WTC11 (cell line): ENCODE measurements around the gene WNT8A. TPM values are rescaled to one million over a fixed set of nuclear protein-coding genes. Genes with fewer than 3 reads are reported as not detected.
A peak's percentile ranks its signal among the peaks of the same experiment; 100 is the strongest.

Experiments
- ATAC-seq: fragments of 200-7000 bp; cut with Tn5 transposase; 2 replicates; pipeline ENCODE4 v1.10.0; 2021; ENCODE audit warnings: mild to moderate bottlenecking, moderate library complexity
- CTCF ChIA-PET: fragments of 300-600 bp; sonication (Branson Sonifier 250); formaldehyde crosslinking; loops from one replicate; lab custom pipeline; 2021; ENCODE audit warnings: antibody characterized with exemption; lab: Charles Lee
- POLR2A ChIA-PET: fragments of 350-600 bp; sonication (Branson Sonifier 250); formaldehyde crosslinking; loops from one replicate; lab custom pipeline; 2021; ENCODE audit warnings: antibody characterized with exemption; lab: Charles Lee
- DNase-seq: peaks from one replicate; pipeline ENCODE4 v3.0.0; 2021; ENCODE audit warnings: low spot score
- H3K27ac Mint-ChIP-seq: 2 replicates; pipeline ENCODE4 v1.8.0; 2021; ENCODE audit warnings: mixed read lengths
- H3K27me3 Mint-ChIP-seq: 2 replicates; pipeline ENCODE4 v1.8.0; 2021; ENCODE audit warnings: low read depth, mild to moderate bottlenecking, moderate library complexity, mixed read lengths
- H3K36me3 Mint-ChIP-seq: 2 replicates; pipeline ENCODE4 v1.8.0; 2021; ENCODE audit warnings: mixed read lengths
- H3K4me1 Mint-ChIP-seq: 2 replicates; pipeline ENCODE4 v1.8.0; 2022; ENCODE audit warnings: mixed read lengths
- H3K4me3 Mint-ChIP-seq: 2 replicates; pipeline ENCODE4 v1.8.0; 2021; ENCODE audit warnings: mild to moderate bottlenecking, moderate library complexity, mixed read lengths
- H3K9me3 Mint-ChIP-seq: 2 replicates; pipeline ENCODE4 v1.8.0; 2021; ENCODE audit warnings: mixed read lengths
- AR ChIP-seq: fragments of 250-450 bp; sonication (Bioruptor Pico); IDR thresholded peaks from 2 replicates; pipeline ENCODE4 v1.9.0; 2021; ENCODE audit warnings: mild to moderate bottlenecking
- ATF6 ChIP-seq: sonication (generic); formaldehyde crosslinking; IDR thresholded peaks from 2 replicates; pipeline ENCODE4 v1.8.1; 2023; ENCODE audit warnings: mild to moderate bottlenecking, missing genetic modification reagents
- E2F1 ChIP-seq: sonication (generic); formaldehyde crosslinking; IDR thresholded peaks from 2 replicates; pipeline ENCODE4 v1.8.0; 2022; ENCODE audit warnings: mild to moderate bottlenecking, missing genetic modification reagents
- ESRRA ChIP-seq: sonication (generic); formaldehyde crosslinking; IDR thresholded peaks from 2 replicates; pipeline ENCODE4 v1.8.1; 2022; ENCODE audit warnings: mild to moderate bottlenecking, missing genetic modification reagents, borderline replicate concordance
- GRHL2 ChIP-seq: fragments of 250-450 bp; sonication (Bioruptor Pico); IDR thresholded peaks from 2 replicates; pipeline ENCODE4 v1.8.0; 2022; ENCODE audit warnings: mild to moderate bottlenecking, moderate library complexity; ENCODE audit not compliant: insufficient replicate concordance, severe bottlenecking
- MAX ChIP-seq: sonication (generic); formaldehyde crosslinking; IDR thresholded peaks from 2 replicates; pipeline ENCODE4 v1.8.0; 2022; ENCODE audit warnings: mild to moderate bottlenecking, missing genetic modification reagents
- MXD4 ChIP-seq: fragments of 250-450 bp; sonication (Bioruptor Pico); IDR thresholded peaks from 2 replicates; pipeline ENCODE4 v1.8.0; 2021; ENCODE audit warnings: mild to moderate bottlenecking, moderate library complexity, borderline replicate concordance
- OVOL2 ChIP-seq: fragments of 250-450 bp; sonication (Bioruptor Pico); IDR thresholded peaks from 2 replicates; pipeline ENCODE4 v1.9.0; 2021; ENCODE audit warnings: mild to moderate bottlenecking, borderline replicate concordance
- PRDM15 ChIP-seq: sonication (generic); formaldehyde crosslinking; IDR thresholded peaks from 2 replicates; pipeline ENCODE4 v1.8.0; 2022; ENCODE audit warnings: missing genetic modification reagents
- TEAD1 ChIP-seq: sonication (generic); formaldehyde crosslinking; IDR thresholded peaks from 2 replicates; pipeline ENCODE4 v1.8.0; 2022; ENCODE audit warnings: mild to moderate bottlenecking, missing genetic modification reagents
- ZBTB21 ChIP-seq: sonication (generic); formaldehyde crosslinking; IDR thresholded peaks from 2 replicates; pipeline ENCODE4 v1.8.1; 2023; ENCODE audit warnings: mild to moderate bottlenecking, missing genetic modification reagents, borderline replicate concordance
- ZNF423 ChIP-seq: fragments of 250-450 bp; sonication (Bioruptor Pico); IDR thresholded peaks from 2 replicates; pipeline ENCODE4 v2.1.2; 2022; ENCODE audit warnings: mild to moderate bottlenecking, moderate library complexity
- total RNA-seq: library from RNA; stranded (reverse); gene quantifications from 3 replicates; pipeline ENCODE4 v1.2.3, GENCODE V29; 2021
- TF ChIP-seq, protein P1 (sequence below): sonication (generic); formaldehyde crosslinking; IDR thresholded peaks from 2 replicates; pipeline ENCODE4 v1.8.0; 2022; ENCODE audit warnings: mild to moderate bottlenecking, missing genetic modification reagents
- TF ChIP-seq, protein P2 (sequence below): sonication (generic); formaldehyde crosslinking; IDR thresholded peaks from 2 replicates; pipeline ENCODE4 v1.8.1; 2023; ENCODE audit warnings: mild to moderate bottlenecking, missing genetic modification reagents
- TF ChIP-seq, protein P3 (sequence below): fragments of 250-450 bp; sonication (Bioruptor Pico); IDR thresholded peaks from 2 replicates; pipeline ENCODE4 v1.8.0; 2021; ENCODE audit warnings: mild to moderate bottlenecking
- TF ChIP-seq, protein P4 (sequence below): sonication (generic); formaldehyde crosslinking; IDR thresholded peaks from 2 replicates; pipeline ENCODE4 v1.8.0; 2023; ENCODE audit warnings: missing genetic modification reagents

WNT8A gene
- total RNA-seq, 1 experiment from 2014 or later, result not detected

- TF ChIP-seq ATF6, result no peak
- TF ChIP-seq ESRRA (CRISPR knock-in tag), result no peak
Measured at GRCh38 chr5:138093036-138093435, 9.2 kb downstream of the WNT8A start (continued).

DNA sequence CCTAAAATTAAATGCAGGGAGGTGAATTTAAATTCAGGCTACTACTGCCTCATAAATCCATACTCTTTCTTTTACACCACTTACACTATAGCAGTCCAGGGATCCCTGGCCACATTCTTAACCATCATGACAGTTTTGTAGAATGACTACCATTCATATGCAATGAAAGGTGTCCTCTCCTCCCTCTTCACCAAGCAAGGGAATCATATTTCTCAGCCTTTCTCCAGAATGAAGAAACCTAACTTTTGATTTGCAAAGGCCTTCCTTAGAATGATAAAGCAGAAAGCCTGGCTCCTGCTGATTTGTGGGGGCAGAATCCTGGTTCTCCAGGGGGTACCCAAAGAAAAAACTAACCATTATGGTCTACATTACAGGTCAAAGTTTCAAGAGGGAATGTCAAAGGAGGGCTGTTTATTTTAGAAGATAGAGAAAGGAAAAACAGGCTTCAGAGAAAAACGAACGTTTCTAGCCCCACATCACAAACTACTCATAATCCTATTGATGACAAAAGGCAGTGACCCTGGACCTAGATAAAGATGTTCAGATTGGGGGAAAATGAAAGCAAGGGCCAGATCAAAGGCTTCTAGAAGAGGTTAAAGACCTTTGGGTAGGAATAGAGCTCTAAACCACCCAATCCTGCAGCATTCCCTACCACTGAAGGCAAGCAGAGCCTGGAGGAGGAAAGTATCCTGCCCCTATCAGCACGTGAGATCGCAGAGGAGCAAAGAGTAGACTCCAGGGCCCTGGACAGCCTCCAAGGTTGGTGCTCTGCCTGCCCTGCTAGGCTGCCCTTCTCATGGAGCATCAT, 11.5 kb downstream of the WNT8A start:
- Mint-ChIP-seq H3K4me3 (peak overlapping the region; percentile 40), H3K36me3 (peaks cover 3% of the 10 kb centered on the region; the same call in 1 of the 2 replicates), H3K4me1 (peaks cover 77% of the 10 kb centered on the region), H3K9me3 (no peaks in the 10 kb centered on the region), H3K27me3 (peaks cover 100% of the 10 kb centered on the region), H3K27ac (peak overlapping the region; percentile 30)
- DNase-seq, result peak; percentile 22
- CTCF ChIA-PET, result interaction anchor here (0.5 to 3.9 kb wide), 5 partner anchors 12 to 59 kb away, joined by 3 to 26 read pairs (median 5); partner anchors contain the start of gene WNT8A
- POLR2A ChIA-PET, result no interaction called here
- peak; percentile 74 for ATAC-seq
- TF ChIP-seq AR (CRISPR knock-in tag) (no peak), PRDM15 (CRISPR knock-in tag) (no peak), ZNF423 (CRISPR knock-in tag) (peak; percentile 15; the same call in 1 of the 2 replicates), OVOL2 (no peak), MAX (CRISPR knock-in tag) (no peak), E2F1 (no peak), TEAD1 (0 out of 2 replicates have a peak, but pooled peaks have one; percentile 41), ZBTB21 (CRISPR knock-in tag) (no peak), GRHL2 (CRISPR knock-in tag) (no peak), MXD4 (CRISPR knock-in tag) (no peak)
- TF ChIP-seq, protein P1, sequence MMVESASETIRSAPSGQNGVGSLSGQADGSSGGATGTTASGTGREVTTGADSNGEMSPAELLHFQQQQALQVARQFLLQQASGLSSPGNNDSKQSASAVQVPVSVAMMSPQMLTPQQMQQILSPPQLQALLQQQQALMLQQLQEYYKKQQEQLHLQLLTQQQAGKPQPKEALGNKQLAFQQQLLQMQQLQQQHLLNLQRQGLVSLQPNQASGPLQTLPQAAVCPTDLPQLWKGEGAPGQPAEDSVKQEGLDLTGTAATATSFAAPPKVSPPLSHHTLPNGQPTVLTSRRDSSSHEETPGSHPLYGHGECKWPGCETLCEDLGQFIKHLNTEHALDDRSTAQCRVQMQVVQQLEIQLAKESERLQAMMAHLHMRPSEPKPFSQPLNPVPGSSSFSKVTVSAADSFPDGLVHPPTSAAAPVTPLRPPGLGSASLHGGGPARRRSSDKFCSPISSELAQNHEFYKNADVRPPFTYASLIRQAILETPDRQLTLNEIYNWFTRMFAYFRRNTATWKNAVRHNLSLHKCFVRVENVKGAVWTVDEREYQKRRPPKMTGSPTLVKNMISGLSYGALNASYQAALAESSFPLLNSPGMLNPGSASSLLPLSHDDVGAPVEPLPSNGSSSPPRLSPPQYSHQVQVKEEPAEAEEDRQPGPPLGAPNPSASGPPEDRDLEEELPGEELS (CRISPR knock-in tag), result peak; percentile 52; the same call in 1 of the 2 replicates
- TF ChIP-seq, protein P2, sequence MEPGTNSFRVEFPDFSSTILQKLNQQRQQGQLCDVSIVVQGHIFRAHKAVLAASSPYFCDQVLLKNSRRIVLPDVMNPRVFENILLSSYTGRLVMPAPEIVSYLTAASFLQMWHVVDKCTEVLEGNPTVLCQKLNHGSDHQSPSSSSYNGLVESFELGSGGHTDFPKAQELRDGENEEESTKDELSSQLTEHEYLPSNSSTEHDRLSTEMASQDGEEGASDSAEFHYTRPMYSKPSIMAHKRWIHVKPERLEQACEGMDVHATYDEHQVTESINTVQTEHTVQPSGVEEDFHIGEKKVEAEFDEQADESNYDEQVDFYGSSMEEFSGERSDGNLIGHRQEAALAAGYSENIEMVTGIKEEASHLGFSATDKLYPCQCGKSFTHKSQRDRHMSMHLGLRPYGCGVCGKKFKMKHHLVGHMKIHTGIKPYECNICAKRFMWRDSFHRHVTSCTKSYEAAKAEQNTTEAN, result no peak
- TF ChIP-seq, protein P3, sequence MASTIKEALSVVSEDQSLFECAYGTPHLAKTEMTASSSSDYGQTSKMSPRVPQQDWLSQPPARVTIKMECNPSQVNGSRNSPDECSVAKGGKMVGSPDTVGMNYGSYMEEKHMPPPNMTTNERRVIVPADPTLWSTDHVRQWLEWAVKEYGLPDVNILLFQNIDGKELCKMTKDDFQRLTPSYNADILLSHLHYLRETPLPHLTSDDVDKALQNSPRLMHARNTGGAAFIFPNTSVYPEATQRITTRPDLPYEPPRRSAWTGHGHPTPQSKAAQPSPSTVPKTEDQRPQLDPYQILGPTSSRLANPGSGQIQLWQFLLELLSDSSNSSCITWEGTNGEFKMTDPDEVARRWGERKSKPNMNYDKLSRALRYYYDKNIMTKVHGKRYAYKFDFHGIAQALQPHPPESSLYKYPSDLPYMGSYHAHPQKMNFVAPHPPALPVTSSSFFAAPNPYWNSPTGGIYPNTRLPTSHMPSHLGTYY (CRISPR knock-in tag), result no peak
- TF ChIP-seq, protein P4, sequence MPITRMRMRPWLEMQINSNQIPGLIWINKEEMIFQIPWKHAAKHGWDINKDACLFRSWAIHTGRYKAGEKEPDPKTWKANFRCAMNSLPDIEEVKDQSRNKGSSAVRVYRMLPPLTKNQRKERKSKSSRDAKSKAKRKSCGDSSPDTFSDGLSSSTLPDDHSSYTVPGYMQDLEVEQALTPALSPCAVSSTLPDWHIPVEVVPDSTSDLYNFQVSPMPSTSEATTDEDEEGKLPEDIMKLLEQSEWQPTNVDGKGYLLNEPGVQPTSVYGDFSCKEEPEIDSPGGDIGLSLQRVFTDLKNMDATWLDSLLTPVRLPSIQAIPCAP (CRISPR knock-in tag), result no peak
